ENCODE results near the gene NFKBIB.
"Not testable (repeated sequence)": the region's sequence is repeated elsewhere in the genome, so short reads cannot be mapped to it uniquely, and the experiment has no call there.

The NFKBIB gene

DNA sequence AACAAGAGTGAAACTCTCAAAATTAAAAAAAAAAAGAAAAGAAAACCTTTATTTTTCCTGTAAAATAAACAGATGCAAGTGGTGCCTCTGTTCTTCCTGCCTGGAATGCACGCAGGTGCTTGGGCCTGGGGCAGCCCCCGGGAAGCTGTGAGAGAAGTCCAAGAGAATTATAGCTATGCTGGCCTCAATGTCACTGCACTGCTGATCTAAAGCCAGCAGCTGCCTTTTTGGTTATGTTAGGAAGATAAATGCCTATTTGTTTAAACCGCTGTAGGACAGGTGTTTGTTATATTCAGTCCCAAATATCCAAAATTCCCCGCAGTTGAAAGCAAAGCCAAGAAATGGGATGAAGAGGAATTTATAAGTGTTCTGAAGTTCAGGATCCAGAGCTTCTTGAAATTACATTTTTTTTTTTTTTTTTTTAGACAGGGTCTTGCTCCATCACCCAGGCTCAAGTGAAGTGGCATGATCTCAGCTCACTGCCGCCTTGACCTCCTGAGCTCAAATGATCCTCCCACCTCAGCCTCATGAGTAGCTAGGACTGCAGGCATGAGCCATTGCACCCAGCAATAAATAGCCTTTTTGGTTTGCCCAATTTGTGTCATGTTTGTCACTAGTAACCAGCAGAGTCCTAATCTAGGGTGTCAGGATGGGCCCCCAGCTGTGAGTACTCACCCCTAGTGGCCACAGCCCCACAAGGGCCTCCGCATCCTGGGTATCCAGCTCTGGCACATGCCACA lies 23.9 kb upstream of the NFKBIB start:
- DNase-seq (ENCODE audit: low read depth), result no peak

GRCh38 chr19:38877781-38878574 lies 21.8 kb upstream of the NFKBIB start, which contains the start of gene RINL:
Gene RINL, minus strand, starts transcription at chr19:38878275. Its CDS starts 1,533 bp downstream, at chr19:38876742.
- peak; percentile 56 for DNase-seq (ENCODE audit: low read depth)

- no peak for DNase-seq (ENCODE audit: low read depth)
Observed at GRCh38 chr19:38878575-38879399, 21.0 kb upstream of the NFKBIB start.

- no peak for DNase-seq (ENCODE audit: low read depth)
Observed at GRCh38 chr19:38879400-38879751, 20.4 kb upstream of the NFKBIB start.

DNA sequence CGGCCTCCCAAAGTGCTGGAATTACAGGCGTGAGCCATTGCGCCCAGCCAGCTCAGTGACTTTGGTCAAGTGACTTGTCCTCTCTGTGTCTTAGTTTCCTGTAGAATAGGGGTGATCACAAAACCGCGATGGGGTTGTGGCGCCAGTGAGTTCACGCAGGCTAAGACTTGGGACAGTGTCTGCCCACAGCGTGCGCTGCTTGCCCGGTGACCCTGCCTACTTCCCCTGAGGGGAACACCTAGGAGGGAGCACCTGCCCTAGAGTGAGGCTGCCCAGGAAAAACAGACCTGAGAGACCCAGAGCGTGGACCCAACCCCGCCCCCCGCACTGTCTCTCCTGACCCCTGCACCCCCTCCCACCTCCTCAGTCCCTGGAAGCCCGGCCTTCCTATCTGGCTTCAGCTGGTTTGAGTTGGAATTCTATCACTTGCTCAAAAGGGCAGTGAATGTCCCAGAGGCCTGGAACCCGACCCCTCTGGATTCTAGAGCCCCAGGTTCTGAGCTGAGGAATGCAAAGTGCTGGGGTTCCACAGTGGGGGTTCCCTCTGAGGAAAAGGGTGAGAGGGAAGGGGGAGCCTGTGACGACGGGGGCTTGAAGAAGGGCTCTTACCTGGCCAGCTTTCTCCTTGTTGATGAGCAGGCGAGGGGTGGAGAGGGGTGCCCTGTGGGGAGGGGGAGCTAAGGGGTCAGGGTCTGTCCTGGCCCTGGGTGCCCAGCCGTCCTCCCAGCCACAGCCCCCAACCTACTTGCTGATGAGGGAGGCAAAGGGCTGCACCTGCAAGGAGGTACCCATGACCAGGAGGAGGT lies 19.5 kb upstream of the NFKBIB start:
- no peak for DNase-seq (ENCODE audit: low read depth)

DNA sequence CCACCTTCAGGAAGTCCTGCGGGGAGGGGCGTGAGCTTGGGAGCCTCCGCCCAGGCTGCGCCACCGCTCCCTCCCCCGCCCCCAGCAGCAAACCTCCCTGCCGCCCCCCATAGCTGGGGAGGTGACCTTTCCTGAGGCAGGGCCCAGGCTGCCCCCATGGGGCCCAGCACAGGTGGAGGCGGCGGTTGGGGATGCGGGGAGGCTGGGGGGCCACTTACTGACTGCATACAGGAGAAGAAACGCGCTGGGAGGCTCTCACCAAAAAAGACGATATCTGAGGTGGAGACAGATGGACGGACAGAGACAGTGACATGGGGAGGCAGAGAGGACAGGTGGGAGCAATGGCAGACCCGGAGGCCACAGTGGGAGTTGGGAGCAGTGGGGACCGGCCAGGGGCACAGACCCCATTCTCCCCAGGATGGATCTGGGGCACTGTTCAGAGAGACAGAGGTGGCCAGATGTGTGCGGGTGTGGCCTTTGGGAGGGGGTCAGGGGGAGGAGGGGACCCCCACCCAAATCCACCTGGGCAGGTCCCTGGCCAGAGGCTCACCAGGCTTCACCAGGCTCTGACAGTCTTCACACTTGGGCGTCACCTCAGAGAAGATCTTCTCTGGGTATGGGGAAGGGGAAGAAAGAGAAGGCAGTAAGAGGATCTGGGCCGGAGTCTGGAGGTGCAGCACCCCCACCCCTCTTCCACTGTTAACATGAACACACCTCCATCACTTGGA lies 18.7 kb upstream of the NFKBIB start:
- DNase-seq (ENCODE audit: low read depth), result no peak

- DNase-seq (ENCODE audit: low read depth), result no peak
Observed at GRCh38 chr19:38883286-38883685, 16.5 kb upstream of the NFKBIB start.

GRCh38 chr19:38884691-38885090 lies 15.1 kb upstream of the NFKBIB start:
- DNase-seq (ENCODE audit: low read depth), result not testable (repeated sequence)

GRCh38 chr19:38888876-38889275 lies 10.9 kb upstream of the NFKBIB start:
- DNase-seq (ENCODE audit: low read depth), result no peak

GRCh38 chr19:38889803-38890202 lies 10.0 kb upstream of the NFKBIB start:
- DNase-seq (ENCODE audit: low read depth), result no peak

DNA sequence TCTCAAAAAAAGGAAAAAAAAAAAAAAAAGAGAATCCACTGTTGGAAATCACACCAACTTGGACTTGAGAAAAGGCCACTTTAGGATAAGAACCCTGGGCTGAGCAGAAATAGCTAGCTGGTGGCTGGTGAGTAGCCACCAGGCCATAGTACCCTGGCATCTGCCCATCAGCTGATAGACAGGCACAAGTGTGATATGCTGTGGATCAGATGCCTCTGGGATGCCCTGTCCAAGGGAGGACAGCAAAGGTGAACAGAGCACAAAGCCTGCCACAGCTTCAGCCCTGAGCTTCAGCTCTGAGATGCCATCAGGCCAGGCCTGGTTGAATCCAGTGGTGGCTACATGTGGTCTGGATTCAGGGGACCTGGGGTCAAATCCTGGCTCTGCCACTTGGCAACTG lies 9.1 kb upstream of the NFKBIB start:
- no peak for DNase-seq (ENCODE audit: low read depth)

GRCh38 chr19:38891771-38892170 lies 8.0 kb upstream of the NFKBIB start:
- no peak for DNase-seq (ENCODE audit: low read depth)

DNA sequence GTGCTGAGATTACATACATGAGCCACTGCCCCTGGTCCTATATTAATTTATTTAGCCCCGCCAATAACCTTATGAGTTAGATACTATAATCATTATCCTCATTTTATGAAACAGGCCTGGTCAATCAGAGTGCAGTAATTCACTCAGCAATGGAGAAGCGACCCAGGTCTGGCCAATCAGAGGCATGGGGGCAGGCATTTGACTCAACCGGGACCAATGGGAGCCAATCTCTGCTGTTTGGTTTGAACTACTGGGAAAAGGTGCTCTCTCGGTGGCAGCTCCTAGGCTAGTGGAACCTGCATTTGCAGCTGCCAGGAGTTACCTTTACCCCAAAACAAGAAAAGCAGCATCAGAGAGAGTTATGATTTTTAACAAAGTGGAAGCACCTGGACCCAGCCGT lies 6.9 kb upstream of the NFKBIB start:
- no peak for DNase-seq (ENCODE audit: low read depth)

DNA sequence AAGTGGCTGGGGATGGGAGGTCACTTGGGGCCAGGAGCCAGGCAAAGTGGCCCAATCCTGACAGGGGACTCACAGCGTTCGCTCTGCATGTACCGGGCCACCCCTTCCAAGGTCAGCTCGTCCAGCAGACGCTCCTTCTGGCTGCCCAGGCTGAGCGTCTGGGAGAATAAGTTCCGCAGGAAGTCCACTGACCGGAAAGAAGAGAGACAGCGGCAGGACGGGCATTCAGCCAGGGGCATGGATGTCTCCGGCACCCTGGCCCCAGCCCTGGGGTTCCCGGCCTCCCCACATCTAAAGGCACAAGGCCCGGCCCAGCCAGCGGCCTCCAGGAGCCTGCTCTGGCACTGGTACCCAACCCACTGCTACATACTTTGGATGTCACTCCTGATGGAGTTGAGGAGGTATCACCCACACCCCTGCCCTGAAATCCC lies 6.4 kb upstream of the NFKBIB start:
- DNase-seq (ENCODE audit: low read depth), result no peak

DNA sequence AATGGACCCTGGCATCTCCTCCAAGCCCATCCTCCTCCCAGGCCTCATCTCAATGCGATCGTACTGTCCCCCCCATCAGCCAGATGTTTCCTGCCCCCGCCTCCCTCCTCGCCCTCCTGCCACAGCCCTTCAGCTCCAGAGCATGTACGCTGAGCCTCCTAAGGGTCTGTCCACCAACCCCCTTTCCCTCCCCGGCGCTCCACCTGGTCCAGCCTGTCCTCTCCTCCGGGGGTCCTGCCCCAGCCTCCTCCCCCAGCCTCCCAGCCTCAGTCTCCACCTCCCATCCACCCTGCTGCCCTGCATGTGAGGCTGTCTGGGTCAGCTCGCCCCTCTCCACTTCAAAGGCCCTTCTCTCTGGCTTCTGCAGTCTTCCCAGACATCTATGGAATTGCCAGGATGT lies 4.8 kb upstream of the NFKBIB start:
- no peak for DNase-seq (ENCODE audit: low read depth)

DNA sequence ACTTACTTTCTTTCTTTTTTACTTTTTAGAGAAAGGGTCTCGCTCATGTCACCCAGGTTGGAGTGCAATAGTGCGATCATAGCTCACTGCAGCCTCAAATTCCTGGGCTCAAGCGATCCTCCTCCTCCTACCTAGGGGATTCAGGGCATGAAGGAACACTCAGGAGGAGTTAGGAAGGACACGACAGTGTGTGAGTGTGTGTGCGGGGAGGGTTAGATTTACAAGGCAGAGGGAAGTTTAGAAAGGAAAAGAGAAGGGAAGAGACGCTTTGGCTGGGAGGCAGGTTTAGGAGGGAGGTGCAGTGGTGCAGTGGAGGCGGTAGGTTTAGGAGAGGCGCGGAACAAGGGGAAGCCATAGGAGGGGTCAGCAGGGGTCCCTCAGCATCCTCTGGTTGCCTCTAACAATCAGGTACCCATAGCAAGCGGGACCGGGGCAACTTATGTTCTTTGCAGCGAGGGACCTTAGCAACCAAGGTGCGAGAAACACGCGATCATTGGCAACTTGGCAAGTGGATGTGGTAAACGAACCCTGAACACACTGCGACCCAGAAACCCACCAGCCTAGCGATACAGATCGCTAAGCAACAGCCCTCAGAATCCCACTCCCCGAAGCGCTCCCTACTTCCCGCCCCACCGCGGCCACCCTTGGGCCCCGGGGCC lies 852 bp upstream of the NFKBIB start:
- DNase-seq (ENCODE audit: low read depth), result no peak

GRCh38 chr19:38900202-38900629 lies 447 bp downstream of the NFKBIB start:
- no peak for DNase-seq (ENCODE audit: low read depth)

DNA sequence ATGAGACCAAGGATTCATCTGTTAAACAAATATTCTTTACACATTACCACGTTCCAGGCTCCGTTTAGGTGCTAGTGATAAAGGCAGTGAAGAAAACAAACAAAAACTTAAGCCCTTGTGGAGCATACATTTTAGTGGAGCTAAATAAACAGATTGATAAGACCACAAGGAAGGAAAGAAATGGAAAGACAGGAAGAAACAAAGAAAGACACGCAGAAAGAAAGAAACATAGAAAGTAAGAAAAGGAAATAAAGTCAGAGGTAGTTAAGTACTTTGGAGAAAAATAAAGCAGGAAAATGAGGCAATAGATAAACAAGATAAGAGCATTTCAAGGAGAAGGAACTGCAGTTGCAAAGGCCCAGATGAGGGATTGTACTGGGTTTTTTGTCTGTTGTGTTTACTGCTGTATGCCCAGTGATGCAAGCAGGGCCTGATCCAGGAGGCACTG lies 998 bp downstream of the NFKBIB start:
- no peak for DNase-seq (ENCODE audit: low read depth)

- no peak for DNase-seq (ENCODE audit: low read depth)
Observed at GRCh38 chr19:38901683-38902082, 1.9 kb downstream of the NFKBIB start.
